Suprapubic skin (tissue), 4 donors: Measurements from ENCODE around the gene EVL.

ENCODE experiments used
- CTCF ChIP-seq, 2 donors: fragments of 200-600 bp in 1 of 2; fragments of 450-650 bp in 1 of 2; sonication (generic) in 1 of 2; IDR thresholded peaks; one replicate each; pipeline ENCODE4 v1.5.1; 2016 to 2019; ENCODE audit warnings: antibody characterized with exemption in 2 of 2, mild to moderate bottlenecking in 1 of 2, moderate library complexity in 1 of 2
- EP300 ChIP-seq: sonication (generic); formaldehyde crosslinking; IDR thresholded peaks from one replicate; pipeline ENCODE4 v1.6.1; 2017; ENCODE audit warnings: antibody characterized with exemption
- POLR2A ChIP-seq, 2 donors: fragments of 450-650 bp; IDR thresholded peaks; one replicate each; pipeline ENCODE4 v1.6.1; 2017; ENCODE audit warnings: antibody characterized with exemption in 2 of 2, mild to moderate bottlenecking in 2 of 2, moderate library complexity in 2 of 2
- POLR2AphosphoS5 ChIP-seq, 3 donors: sonication (generic); formaldehyde crosslinking; IDR thresholded peaks; one replicate each; pipeline ENCODE4 v1.6.1; 2017; ENCODE audit warnings: antibody characterized with exemption in 3 of 3

DNA sequence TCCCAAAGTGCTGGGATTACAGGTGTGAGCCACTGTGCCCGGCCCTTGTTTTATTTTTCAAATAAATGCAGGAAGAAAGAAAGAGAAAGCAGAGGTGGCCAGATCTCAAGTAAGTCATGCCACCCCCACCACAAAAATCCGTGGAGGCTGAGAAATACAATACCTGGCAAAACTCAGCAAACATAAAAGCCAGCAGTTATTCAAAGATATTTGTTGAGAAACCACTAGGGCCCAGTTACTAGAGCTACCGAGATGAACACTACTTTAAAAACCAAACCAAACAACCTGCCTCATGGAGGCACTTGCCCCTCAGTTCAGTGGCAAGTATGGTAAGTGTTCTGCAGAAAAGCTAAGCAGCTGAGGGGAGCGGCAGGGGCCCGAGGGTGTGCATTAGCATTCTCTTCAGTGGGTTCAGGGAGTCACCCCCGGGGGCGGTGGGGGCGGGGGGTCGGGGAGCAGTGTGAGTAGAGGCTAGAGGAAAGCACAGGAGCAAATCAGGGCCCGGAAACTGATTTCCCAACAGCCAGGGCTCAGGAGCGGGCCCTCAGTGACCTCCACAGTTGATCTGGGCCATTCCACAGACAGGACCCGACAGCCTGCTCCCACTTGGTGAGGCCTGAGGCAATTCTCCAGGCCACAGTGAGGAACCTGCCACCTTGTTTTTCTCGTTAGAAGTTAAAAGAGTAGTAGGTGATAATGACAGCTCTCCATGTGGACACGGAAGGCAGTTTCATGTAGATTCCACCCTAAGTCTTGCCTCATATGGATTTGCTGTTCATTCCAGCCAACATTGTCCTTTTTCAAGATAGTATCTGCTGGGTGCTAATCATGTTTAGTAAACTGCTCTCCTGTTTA lies 8.6 kb downstream of the EVL start:
- TF ChIP-seq POLR2A (IDR thresholded peaks at IDR 0.05) = no peak
- TF ChIP-seq CTCF (IDR thresholded peaks at IDR 0.05) = no peak
- TF ChIP-seq POLR2AphosphoS5 (IDR thresholded peaks at IDR 0.05) = no peak
- no peak for TF ChIP-seq EP300
